Activated CD4-positive, alpha-beta T cell treated with anti-CD3 and anti-CD28 coated beads, Interleukin-2, amount 50 U/mL, for 16 hours (primary cell): Measurements from ENCODE around the gene GLRA2.

Experiments used
- DNase-seq: peaks from one replicate; pipeline ENCODE4 v3.0.0-alpha.2; 2020

GLRA2 gene

GRCh38 chrX:14717949-14718348 is 188.6 kb downstream of the GLRA2 start:
- no peak for DNase-seq

- no peak for DNase-seq
Measured at GRCh38 chrX:14718403-14718802, 189.1 kb downstream of the GLRA2 start.

- no peak for DNase-seq
Measured at GRCh38 chrX:14729058-14729457, 199.7 kb downstream of the GLRA2 start.

GRCh38 chrX:14738643-14739042 is 209.3 kb downstream of the GLRA2 start:
- no peak for DNase-seq

GRCh38 chrX:14753441-14753840 is 224.1 kb downstream of the GLRA2 start:
- no peak for DNase-seq

GRCh38 chrX:14758029-14758491 is 228.7 kb downstream of the GLRA2 start:
- DNase-seq = no peak

- no peak for DNase-seq
Measured at GRCh38 chrX:14775416-14775815, 246.1 kb downstream of the GLRA2 start.

- no peak for DNase-seq
Measured at GRCh38 chrX:14776901-14777300, 247.6 kb downstream of the GLRA2 start.

- no peak for DNase-seq
Measured at GRCh38 chrX:14777525-14777924, 248.2 kb downstream of the GLRA2 start.

- no peak for DNase-seq
Measured at GRCh38 chrX:14779580-14779979, 250.2 kb downstream of the GLRA2 start.
